Progenitor cell of endocrine pancreas (in vitro differentiated cells): ENCODE results near the gene RNF123. TPM values are rescaled to one million over a fixed set of nuclear protein-coding genes. Genes with fewer than 3 reads are reported as not detected.
A peak's percentile ranks its signal among the peaks of the same experiment; 100 is the strongest.

Source experiments
- DNase-seq: peaks from one replicate; pipeline ENCODE4 v3.0.0; 2021; ENCODE audit warnings: low spot score; ENCODE audit not compliant: unreplicated experiment
- H3K27ac Mint-ChIP-seq: 2 replicates; pipeline ENCODE4 v1.8.0; 2021; ENCODE audit warnings: mild to moderate bottlenecking, moderate library complexity, mixed read lengths
- H3K27me3 Mint-ChIP-seq: 2 replicates; pipeline ENCODE4 v1.8.0; 2021; ENCODE audit warnings: mixed read lengths
- H3K36me3 Mint-ChIP-seq: 2 replicates; pipeline ENCODE4 v1.8.0; 2022; ENCODE audit warnings: mixed read lengths; ENCODE audit not compliant: insufficient read depth
- H3K4me1 Mint-ChIP-seq: 2 replicates; pipeline ENCODE4 v1.8.0; 2021; ENCODE audit warnings: low read depth, mixed read lengths
- H3K4me3 Mint-ChIP-seq: 2 replicates; pipeline ENCODE4 v1.8.0; 2021; ENCODE audit warnings: low read depth, mild to moderate bottlenecking, moderate library complexity, mixed read lengths
- H3K9me3 Mint-ChIP-seq: 2 replicates; pipeline ENCODE4 v1.8.0; 2021; ENCODE audit warnings: low read depth, mixed read lengths
- total RNA-seq: library from RNA; stranded (reverse); gene quantifications from 2 replicates; pipeline ENCODE4 v1.2.1, GENCODE V29; 2021
- TF ChIP-seq, protein P1 (sequence below): fragments of 200-600 bp; sonication (generic); IDR thresholded peaks from one replicate; pipeline ENCODE4 v1.5.0; 2021; ENCODE audit warnings: antibody characterized with exemption, mild to moderate bottlenecking; ENCODE audit not compliant: unreplicated experiment

Gene RNF123
- total RNA-seq, 1 donor from 2014 or later = 52.2 TPM

- TF ChIP-seq, protein P1, sequence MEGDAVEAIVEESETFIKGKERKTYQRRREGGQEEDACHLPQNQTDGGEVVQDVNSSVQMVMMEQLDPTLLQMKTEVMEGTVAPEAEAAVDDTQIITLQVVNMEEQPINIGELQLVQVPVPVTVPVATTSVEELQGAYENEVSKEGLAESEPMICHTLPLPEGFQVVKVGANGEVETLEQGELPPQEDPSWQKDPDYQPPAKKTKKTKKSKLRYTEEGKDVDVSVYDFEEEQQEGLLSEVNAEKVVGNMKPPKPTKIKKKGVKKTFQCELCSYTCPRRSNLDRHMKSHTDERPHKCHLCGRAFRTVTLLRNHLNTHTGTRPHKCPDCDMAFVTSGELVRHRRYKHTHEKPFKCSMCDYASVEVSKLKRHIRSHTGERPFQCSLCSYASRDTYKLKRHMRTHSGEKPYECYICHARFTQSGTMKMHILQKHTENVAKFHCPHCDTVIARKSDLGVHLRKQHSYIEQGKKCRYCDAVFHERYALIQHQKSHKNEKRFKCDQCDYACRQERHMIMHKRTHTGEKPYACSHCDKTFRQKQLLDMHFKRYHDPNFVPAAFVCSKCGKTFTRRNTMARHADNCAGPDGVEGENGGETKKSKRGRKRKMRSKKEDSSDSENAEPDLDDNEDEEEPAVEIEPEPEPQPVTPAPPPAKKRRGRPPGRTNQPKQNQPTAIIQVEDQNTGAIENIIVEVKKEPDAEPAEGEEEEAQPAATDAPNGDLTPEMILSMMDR = peak; percentile 39
- Mint-ChIP-seq H3K27me3 (no peaks in the 10 kb centered on the region), H3K4me1 (no peaks in the 10 kb centered on the region), H3K36me3 (peaks cover 3% of the 10 kb centered on the region), H3K9me3 (no peaks in the 10 kb centered on the region), H3K27ac (no peak overlapping the region), H3K4me3 (no peak overlapping the region)
- no peak for DNase-seq
Measured at GRCh38 chr3:49701388-49702077, 12.2 kb downstream of the RNF123 start.

DNA sequence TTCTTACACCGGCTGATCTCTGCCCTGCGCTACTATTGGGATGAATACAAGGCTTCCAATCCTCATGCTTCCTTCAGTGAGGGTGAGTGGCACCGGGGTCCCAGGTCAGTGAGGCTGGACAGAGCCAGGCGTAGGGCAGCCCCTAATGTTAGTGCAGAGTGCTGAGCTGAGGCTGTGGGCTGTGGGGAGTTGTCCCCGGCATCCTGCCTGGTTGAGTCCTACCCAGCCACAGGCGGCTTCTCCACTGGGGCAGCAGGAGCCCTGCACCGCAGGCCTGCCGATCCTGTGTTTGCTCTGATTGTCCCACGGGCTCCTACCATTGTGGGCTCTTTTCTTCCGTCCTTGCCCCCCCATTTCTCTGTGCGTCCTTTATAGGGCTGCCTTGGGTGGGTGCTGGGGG, 13.3 kb downstream of the RNF123 start:
- Mint-ChIP-seq H3K36me3 (peaks cover 4% of the 10 kb centered on the region), H3K4me3 (no peak overlapping the region), H3K27me3 (no peaks in the 10 kb centered on the region), H3K4me1 (no peaks in the 10 kb centered on the region), H3K27ac (no peak overlapping the region), H3K9me3 (no peaks in the 10 kb centered on the region)
- no peak for DNase-seq
- TF ChIP-seq, protein P1 = no peak

DNA sequence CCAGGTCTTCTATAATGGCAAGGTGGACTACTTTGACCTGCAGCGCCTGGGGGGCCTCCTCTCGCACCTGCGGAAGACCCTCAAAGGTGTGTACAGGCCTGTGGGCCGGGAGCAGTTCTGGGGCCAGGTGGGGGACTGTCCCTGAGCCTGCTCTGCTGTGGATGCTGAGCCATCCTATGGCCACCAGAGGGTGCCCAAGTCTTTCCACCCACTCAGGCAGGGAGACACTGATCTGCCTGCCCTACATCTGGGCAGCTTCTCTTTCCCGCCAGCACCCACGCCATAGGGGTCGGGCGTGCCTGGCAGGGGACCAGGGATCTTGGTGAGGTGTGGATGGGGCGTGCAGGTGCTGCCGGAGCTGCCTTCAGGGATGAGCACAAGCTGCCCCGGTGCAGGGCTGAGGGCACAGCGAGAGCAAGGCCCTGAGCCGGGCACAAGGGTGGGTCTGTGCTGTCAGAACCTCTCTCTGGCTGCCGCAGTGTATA, 14.1 kb downstream of the RNF123 start:
- Mint-ChIP-seq H3K4me1 (no peaks in the 10 kb centered on the region), H3K9me3 (no peaks in the 10 kb centered on the region)

DNA sequence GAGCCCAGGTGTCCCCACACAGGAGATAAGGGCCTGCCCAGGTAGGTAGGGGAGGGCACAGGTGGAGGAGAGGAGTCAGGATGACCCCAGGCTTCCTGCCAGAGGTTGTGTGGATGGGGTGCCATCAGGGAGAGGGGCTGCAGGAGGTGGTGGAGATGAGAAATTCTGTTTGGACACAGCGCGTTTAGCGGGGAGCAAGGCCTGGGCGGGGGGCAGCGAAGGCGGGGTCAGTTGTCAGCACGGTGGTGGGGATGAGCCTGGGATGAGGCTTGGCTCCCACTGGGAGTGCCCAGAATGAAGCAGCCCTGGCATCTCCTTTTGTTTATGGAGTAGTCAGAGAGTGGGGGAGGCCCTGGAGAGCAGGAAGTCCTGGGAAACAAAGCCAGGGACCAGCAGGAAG, 14.6 kb downstream of the RNF123 start:
- H3K4me1 Mint-ChIP-seq = no peaks in the 10 kb centered on the region
- no peaks in the 10 kb centered on the region for H3K9me3 Mint-ChIP-seq
- no peak overlapping the region for H3K4me3 Mint-ChIP-seq
- DNase-seq = no peak
- no peaks in the 10 kb centered on the region for H3K27me3 Mint-ChIP-seq
- TF ChIP-seq, protein P1 = no peak
- peaks cover 6% of the 10 kb centered on the region for H3K36me3 Mint-ChIP-seq
- no peak overlapping the region for H3K27ac Mint-ChIP-seq

More for the DNA sequence above, 14.1 kb downstream of the RNF123 start:
- no peaks in the 10 kb centered on the region for H3K27me3 Mint-ChIP-seq
- H3K27ac Mint-ChIP-seq = no peak overlapping the region
- TF ChIP-seq, protein P1 = peak; percentile 81
- H3K36me3 Mint-ChIP-seq = peaks cover 5% of the 10 kb centered on the region
- no peak overlapping the region for H3K4me3 Mint-ChIP-seq
- peak; percentile 41 for DNase-seq

- peaks cover 6% of the 10 kb centered on the region for H3K36me3 Mint-ChIP-seq
Measured at GRCh38 chr3:49704629-49705028, 15.3 kb downstream of the RNF123 start.

More at GRCh38 chr3:49704629-49705028, 15.3 kb downstream of the RNF123 start:
- TF ChIP-seq, protein P1 = no peak
- H3K9me3 Mint-ChIP-seq = no peaks in the 10 kb centered on the region
- no peaks in the 10 kb centered on the region for H3K4me1 Mint-ChIP-seq
- no peak overlapping the region for H3K27ac Mint-ChIP-seq
- DNase-seq = no peak
- H3K4me3 Mint-ChIP-seq = no peak overlapping the region
- no peaks in the 10 kb centered on the region for H3K27me3 Mint-ChIP-seq
